DOHH2 (cell line): ENCODE results near the gene LIPI.

Experiments used
- EZH2phosphoT487 ChIP-seq: fragments of 200-600 bp; sonication (generic); IDR thresholded peaks from 2 replicates; pipeline ENCODE4 v1.6.1; 2017; ENCODE audit warnings: borderline replicate concordance, mild to moderate bottlenecking, antibody characterized with exemption, low read length, moderate library complexity, mixed read lengths
- TF ChIP-seq, protein P1 (sequence below): fragments of 200-600 bp; sonication (generic); IDR thresholded peaks from one replicate; pipeline ENCODE4 v1.5.1; 2014; ENCODE audit warnings: antibody characterized with exemption, mild to moderate bottlenecking, low read depth, low read length; ENCODE audit not compliant: poor library complexity, severe bottlenecking

DNA sequence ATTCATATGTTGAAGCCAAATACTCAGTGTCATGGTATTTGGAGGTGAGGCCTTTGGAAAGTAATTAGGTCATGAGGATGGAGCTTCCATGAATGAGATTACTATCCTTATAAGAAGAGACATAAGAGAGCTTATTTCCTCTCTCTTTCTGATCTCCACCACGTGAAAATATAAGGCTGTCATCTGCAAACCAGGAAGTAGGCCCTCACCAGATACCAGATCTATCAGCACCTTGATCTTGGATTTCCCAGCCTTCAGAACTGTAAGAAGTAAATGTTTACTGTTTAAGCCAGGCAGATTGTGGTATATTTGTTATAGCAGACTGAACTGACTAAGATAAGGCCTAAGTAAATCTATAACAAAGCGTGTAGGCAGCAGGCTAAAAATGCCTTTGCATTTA, 30.5 kb upstream of the LIPI start:
- TF ChIP-seq, protein P1, sequence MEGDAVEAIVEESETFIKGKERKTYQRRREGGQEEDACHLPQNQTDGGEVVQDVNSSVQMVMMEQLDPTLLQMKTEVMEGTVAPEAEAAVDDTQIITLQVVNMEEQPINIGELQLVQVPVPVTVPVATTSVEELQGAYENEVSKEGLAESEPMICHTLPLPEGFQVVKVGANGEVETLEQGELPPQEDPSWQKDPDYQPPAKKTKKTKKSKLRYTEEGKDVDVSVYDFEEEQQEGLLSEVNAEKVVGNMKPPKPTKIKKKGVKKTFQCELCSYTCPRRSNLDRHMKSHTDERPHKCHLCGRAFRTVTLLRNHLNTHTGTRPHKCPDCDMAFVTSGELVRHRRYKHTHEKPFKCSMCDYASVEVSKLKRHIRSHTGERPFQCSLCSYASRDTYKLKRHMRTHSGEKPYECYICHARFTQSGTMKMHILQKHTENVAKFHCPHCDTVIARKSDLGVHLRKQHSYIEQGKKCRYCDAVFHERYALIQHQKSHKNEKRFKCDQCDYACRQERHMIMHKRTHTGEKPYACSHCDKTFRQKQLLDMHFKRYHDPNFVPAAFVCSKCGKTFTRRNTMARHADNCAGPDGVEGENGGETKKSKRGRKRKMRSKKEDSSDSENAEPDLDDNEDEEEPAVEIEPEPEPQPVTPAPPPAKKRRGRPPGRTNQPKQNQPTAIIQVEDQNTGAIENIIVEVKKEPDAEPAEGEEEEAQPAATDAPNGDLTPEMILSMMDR: no peak
- no peak for TF ChIP-seq EZH2phosphoT487
